OCI-LY3 (cell line): Measurements from ENCODE around the gene LHFPL3.

Experiments used
- CTCF ChIP-seq: fragments of 200-600, 300-600 bp; sonication (generic); IDR thresholded peaks from 2 replicates; pipeline ENCODE4 v1.5.1; 2014; ENCODE audit warnings: antibody characterized with exemption, low read length, low read depth
- EZH2phosphoT487 ChIP-seq: fragments of 200-600 bp; shearing (Covaris generic); IDR thresholded peaks from 2 replicates; pipeline ENCODE4 v1.6.1; 2018; ENCODE audit warnings: antibody characterized with exemption, mixed run types, low read depth

- TF ChIP-seq CTCF (no peak), EZH2phosphoT487 (no peak)
Observed at GRCh38 chr7:104772405-104773345, 444.3 kb downstream of the LHFPL3 start.
